Measurements from ENCODE around the gene SDK2. TPM values are rescaled to one million over a fixed set of nuclear protein-coding genes. Genes with fewer than 3 reads are reported as not detected.

The SDK2 gene
- total and polyA plus RNA-seq, 9 of the 15 experiments (the other 6 are each of a cell fraction or from before 2014, with no cell fraction given): 0.04 TPM; not detected in 8

- TF ChIP-seq ZHX1 (conservative IDR thresholded peaks at IDR 0.05; ENCODE audit: low read length): no peak
- TF ChIP-seq ASH1L (IDR thresholded peaks at IDR 0.05; ENCODE audit: borderline replicate concordance, low read depth, partially characterized antibody): no peak
- TF ChIP-seq TFE3 (CRISPR knock-in tag; IDR thresholded peaks at IDR 0.05): no peak
Measured at GRCh38 chr17:73338050-73338521, 306.2 kb downstream of the SDK2 start (continued).

GRCh38 chr17:73337330-73337710 lies 306.9 kb downstream of the SDK2 start:
- POLR2A ChIA-PET: interaction anchor here (0.6 kb wide), 1 partner anchor 134 kb away, joined by 4 read pairs; no protein-coding TSS in a partner anchor
- H3K9ac ChIP-seq (ENCODE audit: insufficient read depth in 1 of 2, low read depth in 2 of 2, low read length in 2 of 2): no peak overlapping the region
- no peak for DNase-seq (ENCODE audit: extremely low read depth in 1 of 4, low spot score in 3 of 4)
- no peaks in the 10 kb centered on the region for H3K36me3 ChIP-seq (ENCODE audit: control insufficient read depth, insufficient read depth, low read length)
- CTCF ChIA-PET (ENCODE audit: low intra/inter-chr PET ratio): no interaction called here
- peaks cover 2 to 50% of the 10 kb centered on the region in 2 experiments; a peak in 4 of 5 replicates for H3K27me3 ChIP-seq (ENCODE audit: control insufficient read depth in 2 of 2, insufficient read depth in 2 of 2, low read length in 2 of 2)
- H3K4me1 ChIP-seq (replicated peaks in 1 of 2; ENCODE audit: control insufficient read depth in 2 of 2, insufficient read depth in 2 of 2, low read length in 2 of 2): peaks cover 0 to 8% of the 10 kb centered on the region in 2 experiments; a peak in 2 of 5 replicates
- no peak overlapping the region for H3K27ac ChIP-seq (ENCODE audit: extremely low read depth, low read depth, low read length)
- no peaks in the 10 kb centered on the region for H3K9me3 ChIP-seq (replicated peaks; ENCODE audit: control insufficient read depth, insufficient read depth, low read depth, low read length)
- H3K9me1 ChIP-seq (ENCODE audit: control insufficient read depth, insufficient read depth, low read length): no peaks in the 10 kb centered on the region
- no peak for FAIRE-seq
- intact Hi-C loops (cut with micrococcal nuclease) (no loop called here), in situ Hi-C loops (cut with MboI) (no loop called here)
- H2AFZ ChIP-seq (ENCODE audit: low read depth, low read length): no peak overlapping the region
- 8% methylated on average over 4 of the region's 4 CpGs for WGBS (ENCODE audit: insufficient coverage, low coverage, missing lambda C conversion rate)
- no peak overlapping the region for H3K4me3 ChIP-seq
- no peaks in the 10 kb centered on the region for H4K20me1 ChIP-seq (replicated peaks; ENCODE audit: control insufficient read depth, insufficient read depth, low read length)
- no TSS peak for BruUV-seq (replicated peaks)
- no peak for ATAC-seq
- no peaks in the 10 kb centered on the region for H3K79me2 ChIP-seq (ENCODE audit: control insufficient read depth, insufficient read depth, low read length)
- H3K4me2 ChIP-seq (ENCODE audit: insufficient read depth, low read length): no peak overlapping the region
- TF ChIP-seq KLF13 (tag; IDR thresholded peaks at IDR 0.05; ENCODE audit: borderline replicate concordance, low read depth): no peak
- no peak for TF ChIP-seq RERE (CRISPR knock-in tag; IDR thresholded peaks at IDR 0.05; ENCODE audit: borderline replicate concordance)
- TF ChIP-seq CBFA2T3 (IDR thresholded peaks at IDR 0.05): no peak
- TF ChIP-seq NCOA2 (IDR thresholded peaks at IDR 0.05; ENCODE audit: partially characterized antibody in 2 of 2): no peak
- no peak for TF ChIP-seq TCF3 (CRISPR knock-in tag; IDR thresholded peaks at IDR 0.05)
- no peak for TF ChIP-seq ZNF140 (CRISPR knock-in tag; IDR thresholded peaks at IDR 0.05)
- no peak for TF ChIP-seq JUND (IDR thresholded peaks at IDR 0.05; ENCODE audit: borderline replicate concordance, low read depth, low read length)
- no peak for TF ChIP-seq JUND (tag; IDR thresholded peaks at IDR 0.05; ENCODE audit: borderline replicate concordance, low read depth, low read length)

Measured in K562 (cell line).